Measurements from ENCODE around the gene DGCR2.

DGCR2 gene

GRCh38 chr22:19132153-19132552, 9.9 kb upstream of the DGCR2 start:
- no peaks in the 10 kb centered on the region for H3K9me3 ChIP-seq (ENCODE audit: control insufficient read depth, low read length)
- peaks cover 6% of the 10 kb centered on the region for H3K27me3 ChIP-seq (replicated peaks; ENCODE audit: control insufficient read depth, insufficient read depth, low read length)
- H3K9ac ChIP-seq (ENCODE audit: low read length) = no peak overlapping the region
- peaks cover 38% of the 10 kb centered on the region for H3K36me3 ChIP-seq (ENCODE audit: control insufficient read depth, insufficient read depth, low read length, severe bottlenecking)
- no peak for DNase-seq (ENCODE audit: low read depth)
- H3K4me3 ChIP-seq (ENCODE audit: low read length) = no peak overlapping the region
- H3K4me1 ChIP-seq (ENCODE audit: control insufficient read depth, insufficient read depth, low read length) = no peaks in the 10 kb centered on the region

DNA sequence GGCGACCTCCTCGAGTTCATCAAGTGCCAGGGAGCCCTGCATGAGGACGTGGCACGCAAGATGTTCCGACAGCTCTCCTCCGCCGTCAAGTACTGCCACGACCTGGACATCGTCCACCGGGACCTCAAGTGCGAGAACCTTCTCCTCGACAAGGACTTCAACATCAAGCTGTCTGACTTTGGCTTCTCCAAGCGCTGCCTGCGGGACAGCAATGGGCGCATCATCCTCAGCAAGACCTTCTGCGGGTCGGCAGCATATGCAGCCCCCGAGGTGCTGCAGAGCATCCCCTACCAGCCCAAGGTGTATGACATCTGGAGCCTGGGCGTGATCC, 9.4 kb upstream of the DGCR2 start:
- no peak overlapping the region for H3K9ac ChIP-seq (ENCODE audit: low read length)
- peaks cover 33% of the 10 kb centered on the region for H3K36me3 ChIP-seq (ENCODE audit: control insufficient read depth, insufficient read depth, low read length, severe bottlenecking)
- peaks cover 8% of the 10 kb centered on the region for H3K27me3 ChIP-seq (replicated peaks; ENCODE audit: control insufficient read depth, insufficient read depth, low read length)
- no peaks in the 10 kb centered on the region for H3K4me1 ChIP-seq (ENCODE audit: control insufficient read depth, insufficient read depth, low read length)
- H3K4me3 ChIP-seq (ENCODE audit: low read length) = no peak overlapping the region
- DNase-seq (ENCODE audit: low read depth) = no peak
- H3K9me3 ChIP-seq (ENCODE audit: control insufficient read depth, low read length) = no peaks in the 10 kb centered on the region

DNA sequence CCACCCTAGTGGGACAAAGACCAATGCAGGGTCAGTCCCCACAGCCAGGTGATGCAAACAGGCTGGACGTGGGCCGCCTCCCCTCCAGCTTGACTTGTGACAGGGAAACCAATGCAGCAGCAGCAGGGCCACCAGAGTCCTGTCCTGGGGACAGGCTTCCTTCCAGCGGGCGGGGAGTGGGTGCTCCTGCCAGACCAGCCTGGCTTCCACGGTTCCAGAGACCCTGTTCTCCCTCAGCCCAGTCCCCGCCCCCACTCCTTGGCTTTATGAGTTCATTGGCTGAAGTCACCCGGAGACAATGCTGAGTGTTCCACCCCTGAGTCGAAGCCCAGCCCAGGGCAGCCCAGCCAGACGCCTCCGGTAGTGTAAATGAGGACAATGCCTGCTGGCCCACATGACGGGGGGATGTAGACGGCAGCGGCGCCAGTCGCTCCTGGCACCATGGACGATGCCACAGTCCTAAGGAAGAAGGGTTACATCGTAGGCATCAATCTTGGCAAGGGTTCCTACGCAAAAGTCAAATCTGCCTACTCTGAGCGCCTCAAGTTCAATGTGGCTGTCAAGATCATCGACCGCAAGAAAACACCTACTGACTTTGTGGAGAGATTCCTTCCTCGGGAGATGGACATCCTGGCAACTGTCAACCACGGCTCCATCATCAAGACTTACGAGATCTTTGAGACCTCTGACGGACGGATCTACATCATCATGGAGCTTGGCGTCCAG, 8.9 kb upstream of the DGCR2 start, which contains the start of gene TSSK2:
TSSK2 (plus strand) TSS at position 350 of the 726 bp plus-strand sequence; CDS start at position 442, 92 bp downstream.
- Histone ChIP-seq H3K4me3 (ENCODE audit: low read length) (no peak within 1 kb of the TSS), H3K9me3 (ENCODE audit: control insufficient read depth, low read length) (no peaks in the 10 kb centered on the region), H3K36me3 (ENCODE audit: control insufficient read depth, insufficient read depth, low read length, severe bottlenecking) (peaks cover 30% of the 10 kb centered on the region), H3K9ac (ENCODE audit: low read length) (no peak within 1 kb of the TSS), H3K27me3 (replicated peaks; ENCODE audit: control insufficient read depth, insufficient read depth, low read length) (peaks cover 10% of the 10 kb centered on the region), H3K4me1 (ENCODE audit: control insufficient read depth, insufficient read depth, low read length) (no peaks in the 10 kb centered on the region)
- no peak for DNase-seq (ENCODE audit: low read depth)

GRCh38 chr22:19129871-19130270, 7.7 kb upstream of the DGCR2 start:
- Histone ChIP-seq H3K4me1 (ENCODE audit: control insufficient read depth, insufficient read depth, low read length) (no peaks in the 10 kb centered on the region), H3K9ac (ENCODE audit: low read length) (no peak overlapping the region), H3K36me3 (ENCODE audit: control insufficient read depth, insufficient read depth, low read length, severe bottlenecking) (peaks cover 21% of the 10 kb centered on the region), H3K4me3 (ENCODE audit: low read length) (no peak overlapping the region), H3K9me3 (ENCODE audit: control insufficient read depth, low read length) (no peaks in the 10 kb centered on the region), H3K27me3 (replicated peaks; ENCODE audit: control insufficient read depth, insufficient read depth, low read length) (peaks cover 10% of the 10 kb centered on the region)
- no peak for DNase-seq (ENCODE audit: low read depth)

DNA sequence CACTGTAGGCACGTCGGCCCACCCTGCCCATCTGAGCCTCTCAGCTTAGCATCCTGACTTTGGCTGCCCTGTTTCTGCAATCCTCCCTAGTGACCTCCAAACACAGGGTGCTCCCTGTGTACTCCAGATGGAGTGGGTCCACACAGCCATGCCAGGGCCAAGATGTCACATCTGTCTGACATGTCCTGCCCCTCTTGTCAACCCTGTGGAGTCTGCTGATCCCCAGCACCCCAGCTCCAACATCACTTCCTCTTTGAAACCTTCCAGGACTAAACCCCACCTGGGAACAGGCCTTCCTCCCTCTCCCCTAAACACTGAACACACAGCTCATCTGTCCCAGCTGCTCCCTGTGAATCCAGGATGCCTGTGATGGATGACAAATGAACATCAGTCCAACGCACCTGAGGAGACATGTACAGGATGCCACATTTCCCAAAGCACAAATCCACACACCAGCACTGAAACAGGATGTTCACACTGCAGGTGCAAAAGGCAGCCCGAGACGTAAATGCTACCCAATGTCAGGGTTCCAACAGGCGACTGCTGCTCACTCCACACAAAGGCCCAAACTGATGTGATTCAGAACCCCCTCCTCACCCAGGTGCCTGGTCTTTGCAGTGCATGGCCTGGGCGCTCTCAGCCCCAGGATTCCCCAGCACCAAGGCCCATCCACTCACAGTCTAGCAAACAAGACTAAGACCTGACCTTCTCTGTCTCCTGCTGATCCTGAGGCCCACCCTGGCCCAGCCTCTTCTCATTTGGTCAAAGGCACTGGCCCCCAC, 6.9 kb upstream of the DGCR2 start:
- Histone ChIP-seq H3K27me3 (replicated peaks; ENCODE audit: control insufficient read depth, insufficient read depth, low read length) (peaks cover 10% of the 10 kb centered on the region), H3K9ac (ENCODE audit: low read length) (no peak overlapping the region), H3K36me3 (ENCODE audit: control insufficient read depth, insufficient read depth, low read length, severe bottlenecking) (peaks cover 14% of the 10 kb centered on the region), H3K4me1 (ENCODE audit: control insufficient read depth, insufficient read depth, low read length) (no peaks in the 10 kb centered on the region), H3K9me3 (ENCODE audit: control insufficient read depth, low read length) (no peaks in the 10 kb centered on the region), H3K4me3 (ENCODE audit: low read length) (no peak overlapping the region)
- DNase-seq (ENCODE audit: low read depth) = no peak

DNA sequence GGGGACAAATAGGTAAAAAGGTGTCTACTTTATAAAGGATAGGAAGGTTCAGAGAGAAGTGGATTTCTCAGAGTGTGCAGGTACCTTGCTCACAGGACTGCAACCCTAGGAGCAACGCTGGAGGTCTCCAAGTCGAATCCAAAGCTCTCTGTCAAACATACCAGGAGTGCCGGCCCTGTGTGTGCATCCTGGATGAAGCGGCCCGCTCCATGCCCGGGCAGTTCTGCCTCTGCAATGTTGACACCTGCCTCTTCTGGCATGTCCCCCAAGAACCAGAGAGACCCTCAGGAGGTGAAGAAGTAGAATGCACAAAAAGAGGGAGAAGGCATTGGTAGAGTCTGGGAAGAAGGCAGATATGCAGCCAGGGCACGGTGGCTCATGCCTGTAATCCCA, 5.8 kb upstream of the DGCR2 start:
- no peak for DNase-seq (ENCODE audit: low read depth)
- Histone ChIP-seq H3K4me1 (ENCODE audit: control insufficient read depth, insufficient read depth, low read length) (peaks cover 2% of the 10 kb centered on the region), H3K27me3 (replicated peaks; ENCODE audit: control insufficient read depth, insufficient read depth, low read length) (peaks cover 10% of the 10 kb centered on the region), H3K9ac (ENCODE audit: low read length) (no peak overlapping the region), H3K9me3 (ENCODE audit: control insufficient read depth, low read length) (no peaks in the 10 kb centered on the region), H3K36me3 (ENCODE audit: control insufficient read depth, insufficient read depth, low read length, severe bottlenecking) (peaks cover 3% of the 10 kb centered on the region), H3K4me3 (ENCODE audit: low read length) (no peak overlapping the region)

DNA sequence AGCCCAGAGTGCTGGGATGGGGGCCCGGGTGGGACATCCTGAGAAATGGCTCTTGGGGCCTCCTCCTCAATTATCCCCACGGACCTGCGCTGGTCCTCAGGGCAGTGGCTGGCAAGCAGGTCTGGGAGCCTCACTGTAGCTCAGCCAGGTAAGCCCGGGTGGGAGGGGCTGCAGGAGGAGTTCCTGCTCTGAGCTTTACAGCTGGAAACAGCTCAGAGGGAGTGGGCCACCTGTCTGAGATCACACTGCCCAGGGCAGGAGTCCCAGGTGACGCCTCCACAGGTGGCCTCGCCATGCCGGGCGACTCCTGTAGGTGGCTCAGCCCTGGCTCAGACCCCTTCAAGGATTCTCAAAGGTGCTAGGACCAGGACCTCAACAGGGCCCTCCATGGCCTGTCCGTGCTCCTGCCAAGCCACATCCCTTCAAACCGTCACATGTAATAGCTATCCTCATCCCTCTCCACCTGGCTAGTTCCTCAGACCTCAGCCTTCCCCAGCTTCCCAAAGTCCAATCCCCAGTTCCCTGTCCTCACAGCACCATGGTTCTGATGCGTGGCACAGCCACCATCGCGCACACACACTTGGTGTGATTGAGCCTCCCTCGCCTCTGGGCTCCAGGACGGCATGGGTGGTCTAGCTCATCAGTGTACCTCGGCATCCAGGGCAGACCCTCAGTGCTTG, 5.3 kb upstream of the DGCR2 start:
- DNase-seq (ENCODE audit: low read depth) = no peak
- Histone ChIP-seq H3K9ac (ENCODE audit: low read length) (no peak overlapping the region), H3K4me1 (ENCODE audit: control insufficient read depth, insufficient read depth, low read length) (peaks cover 6% of the 10 kb centered on the region), H3K27me3 (replicated peaks; ENCODE audit: control insufficient read depth, insufficient read depth, low read length) (peaks cover 10% of the 10 kb centered on the region), H3K36me3 (ENCODE audit: control insufficient read depth, insufficient read depth, low read length, severe bottlenecking) (no peaks in the 10 kb centered on the region), H3K4me3 (ENCODE audit: low read length) (no peak overlapping the region), H3K9me3 (ENCODE audit: control insufficient read depth, low read length) (no peaks in the 10 kb centered on the region)

DNA sequence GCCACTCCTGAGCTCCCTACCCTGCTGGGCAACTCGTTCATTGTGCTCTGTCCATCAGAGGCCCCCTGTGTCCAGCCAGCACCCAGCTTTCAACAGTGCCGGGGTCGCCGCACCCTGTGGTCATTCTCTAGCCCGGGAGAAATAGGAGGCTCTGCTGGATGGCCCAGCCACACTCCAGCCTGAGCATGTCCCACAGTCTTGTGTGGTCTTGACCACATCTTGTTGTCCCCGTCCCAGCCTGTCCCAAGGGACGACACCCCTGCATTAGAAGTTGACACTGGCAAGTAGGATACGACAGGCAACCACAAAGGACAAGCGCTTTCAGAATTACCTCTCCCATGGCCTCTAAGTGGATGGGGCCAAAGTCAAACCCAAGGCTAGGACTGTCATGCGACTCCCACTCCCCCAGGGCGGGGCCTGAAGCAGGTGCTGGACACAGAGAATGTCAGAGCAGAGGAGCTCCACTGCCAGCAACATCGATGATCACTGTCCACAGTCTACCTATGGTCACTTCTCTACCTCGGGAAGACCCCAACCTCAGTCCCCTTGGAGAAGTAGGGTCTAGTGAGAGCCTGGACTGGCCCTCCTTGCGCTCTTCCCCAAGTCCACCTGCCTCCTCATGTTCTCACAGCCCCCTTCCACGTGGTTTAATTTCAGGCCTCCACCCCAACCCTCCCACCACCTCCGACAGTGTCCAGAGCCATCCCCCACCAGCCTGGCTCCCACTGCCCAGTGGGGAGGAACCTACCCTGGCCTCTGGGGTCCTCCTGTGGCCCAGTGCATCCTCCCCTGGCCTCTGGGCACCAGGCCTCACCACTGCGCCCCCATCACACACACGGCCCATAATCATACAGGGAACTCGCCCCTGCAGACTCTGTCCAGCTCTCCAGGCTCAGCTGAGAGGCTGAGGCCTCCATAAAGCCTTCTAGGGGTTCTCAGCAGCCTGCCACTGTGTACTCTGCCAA, 4.4 kb upstream of the DGCR2 start:
- DNase-seq (ENCODE audit: low read depth) = no peak
- H3K36me3 ChIP-seq (ENCODE audit: control insufficient read depth, insufficient read depth, low read length, severe bottlenecking) = no peaks in the 10 kb centered on the region
- peaks cover 10% of the 10 kb centered on the region for H3K27me3 ChIP-seq (replicated peaks; ENCODE audit: control insufficient read depth, insufficient read depth, low read length)

GRCh38 chr22:19125474-19126308, 3.5 kb upstream of the DGCR2 start:
- H3K4me1 ChIP-seq (ENCODE audit: control insufficient read depth, insufficient read depth, low read length) = peaks cover 13% of the 10 kb centered on the region
- H3K9me3 ChIP-seq (ENCODE audit: control insufficient read depth, low read length) = no peaks in the 10 kb centered on the region
- peaks cover 10% of the 10 kb centered on the region for H3K27me3 ChIP-seq (replicated peaks; ENCODE audit: control insufficient read depth, insufficient read depth, low read length)
- no peak for DNase-seq (ENCODE audit: low read depth)
- no peak overlapping the region for H3K4me3 ChIP-seq (ENCODE audit: low read length)
- no peak overlapping the region for H3K9ac ChIP-seq (ENCODE audit: low read length)
- H3K36me3 ChIP-seq (ENCODE audit: control insufficient read depth, insufficient read depth, low read length, severe bottlenecking) = no peaks in the 10 kb centered on the region

More for the DNA sequence above, 4.4 kb upstream of the DGCR2 start:
- H3K4me3 ChIP-seq (ENCODE audit: low read length) = no peak overlapping the region
- no peaks in the 10 kb centered on the region for H3K9me3 ChIP-seq (ENCODE audit: control insufficient read depth, low read length)
- H3K4me1 ChIP-seq (ENCODE audit: control insufficient read depth, insufficient read depth, low read length) = peaks cover 6% of the 10 kb centered on the region
- H3K9ac ChIP-seq (ENCODE audit: low read length) = no peak overlapping the region

- Histone ChIP-seq H3K36me3 (ENCODE audit: control insufficient read depth, insufficient read depth, low read length, severe bottlenecking) (no peaks in the 10 kb centered on the region), H3K9me3 (ENCODE audit: control insufficient read depth, low read length) (no peaks in the 10 kb centered on the region), H3K27me3 (replicated peaks; ENCODE audit: control insufficient read depth, insufficient read depth, low read length) (peaks cover 10% of the 10 kb centered on the region), H3K9ac (ENCODE audit: low read length) (no peak overlapping the region), H3K4me1 (ENCODE audit: control insufficient read depth, insufficient read depth, low read length) (peaks cover 19% of the 10 kb centered on the region), H3K4me3 (ENCODE audit: low read length) (no peak overlapping the region)
- no peak for DNase-seq (ENCODE audit: low read depth)
These were observed 2.8 kb upstream of the DGCR2 start for GRCh38 chr22:19125011-19125410.

Measured in adipocyte (in vitro differentiated cells).